Measurements from ENCODE around the gene AIFM3. TPM values are rescaled to one million over a fixed set of nuclear protein-coding genes. Genes with fewer than 3 reads are reported as not detected.

Gene AIFM3
- total RNA-seq, 1 donor from 2014 or later: 2.4 TPM

GRCh38 chr22:21010426-21011113 is 43.5 kb downstream of the AIFM3 start:
- no peak for FAIRE-seq

GRCh38 chr22:21012446-21013407 is 45.7 kb downstream of the AIFM3 start:
- no peak for FAIRE-seq

More at GRCh38 chr22:21010426-21011113, 43.5 kb downstream of the AIFM3 start:
- no peak overlapping the region for H3K4me3 ChIP-seq (ENCODE audit: low read depth, low read length)
- no peak for TF ChIP-seq CTCF (IDR thresholded peaks at IDR 0.05; ENCODE audit: insufficient read depth, low read length, severe bottlenecking)
- no peak for DNase-seq (ENCODE audit: low read depth)
- no peaks in the 10 kb centered on the region for H3K36me3 ChIP-seq (ENCODE audit: control insufficient read depth, insufficient read depth, low read length)
- H3K27me3 ChIP-seq (ENCODE audit: control insufficient read depth, insufficient read depth, low read length): no peaks in the 10 kb centered on the region

GRCh38 chr22:21013657-21014201 is 46.7 kb downstream of the AIFM3 start:
- Histone ChIP-seq H3K4me3 (ENCODE audit: low read depth, low read length) (peak overlapping the region; percentile 46), H3K27me3 (ENCODE audit: control insufficient read depth, insufficient read depth, low read length) (no peaks in the 10 kb centered on the region), H3K36me3 (ENCODE audit: control insufficient read depth, insufficient read depth, low read length) (no peaks in the 10 kb centered on the region)
- no peak for FAIRE-seq
- no peak for TF ChIP-seq CTCF (IDR thresholded peaks at IDR 0.05; ENCODE audit: insufficient read depth, low read length, severe bottlenecking)
- DNase-seq (ENCODE audit: low read depth): peak; percentile 43

More at GRCh38 chr22:21012446-21013407, 45.7 kb downstream of the AIFM3 start:
- TF ChIP-seq CTCF (IDR thresholded peaks at IDR 0.05; ENCODE audit: insufficient read depth, low read length, severe bottlenecking): no peak
- Histone ChIP-seq H3K36me3 (ENCODE audit: control insufficient read depth, insufficient read depth, low read length) (no peaks in the 10 kb centered on the region), H3K4me3 (ENCODE audit: low read depth, low read length) (no peak overlapping the region), H3K27me3 (ENCODE audit: control insufficient read depth, insufficient read depth, low read length) (no peaks in the 10 kb centered on the region)
- no peak for DNase-seq (ENCODE audit: low read depth)

GRCh38 chr22:21014202-21014725 is 47.2 kb downstream of the AIFM3 start:
- Histone ChIP-seq H3K4me3 (ENCODE audit: low read depth, low read length) (peak overlapping the region; percentile 46), H3K27me3 (ENCODE audit: control insufficient read depth, insufficient read depth, low read length) (no peaks in the 10 kb centered on the region), H3K36me3 (ENCODE audit: control insufficient read depth, insufficient read depth, low read length) (no peaks in the 10 kb centered on the region)
- FAIRE-seq (no peak), DNase-seq (ENCODE audit: low read depth) (peak; percentile 67)
- no peak for TF ChIP-seq CTCF (IDR thresholded peaks at IDR 0.05; ENCODE audit: insufficient read depth, low read length, severe bottlenecking)

GRCh38 chr22:21014726-21015465 is 47.8 kb downstream of the AIFM3 start, which contains the start of gene P2RX6:
P2RX6 (plus strand) TSS chr22:21015165; CDS start chr22:21015175, 10 bp downstream.
- FAIRE-seq (no peak), DNase-seq (ENCODE audit: low read depth) (no peak)
- no peak for TF ChIP-seq CTCF (IDR thresholded peaks at IDR 0.05; ENCODE audit: insufficient read depth, low read length, severe bottlenecking)
- Histone ChIP-seq H3K36me3 (ENCODE audit: control insufficient read depth, insufficient read depth, low read length) (no peaks in the 10 kb centered on the region), H3K27me3 (ENCODE audit: control insufficient read depth, insufficient read depth, low read length) (no peaks in the 10 kb centered on the region), H3K4me3 (ENCODE audit: low read depth, low read length) (peak within 1 kb of the TSS; percentile 46)
